Right lobe of liver (tissue), 4 donors: ENCODE results near the gene ATF3.

Experiments used
- CTCF ChIP-seq, 4 donors: fragments of 200-600 bp in 3 of 4; fragments of 450-650 bp in 1 of 4; IDR thresholded peaks; one replicate each; pipeline versions ENCODE4 v1.5.1 to v1.8.0; 2016 to 2022; ENCODE audit warnings: antibody characterized with exemption in 4 of 4, mild to moderate bottlenecking in 2 of 4
- POLR2A ChIP-seq: fragments of 450-650 bp; IDR thresholded peaks from one replicate; pipeline ENCODE4 v1.6.1; 2017; ENCODE audit warnings: antibody characterized with exemption, mild to moderate bottlenecking
- donor health status: DM: no; HTN: no; CAD: no.
- donor health status: DM: no; HTN: no; CAD: no.
- donor health status: DM: no; HTN: yes; CAD: no.

GRCh38 chr1:212565079-212565478 lies 43.5 kb upstream of the ATF3 start:
- TF ChIP-seq CTCF (IDR thresholded peaks at IDR 0.05) (no peak), POLR2A (no peak)
